K562 (cell line): ENCODE measurements around the gene IGLON5. TPM values are rescaled to one million over a fixed set of nuclear protein-coding genes. Genes with fewer than 3 reads are reported as not detected.
A peak's percentile ranks its signal among the peaks of the same experiment; 100 is the strongest.

Experiments
- ATAC-seq: fragments of 200-7000 bp; cut with Tn5 transposase; 3 replicates; pipeline ENCODE4 v1.9.1; 2020; ENCODE audit warnings: moderate library complexity
- BruUV-seq: library from RNA; stranded (reverse); fragments of 400-500 nt; replicated peaks from 2 replicates; lab custom pipeline; 2021; lab: Mats Ljungman, UMichigan
- CTCF ChIA-PET: fragments of 300-600 bp; formaldehyde crosslinking; extraction: SDS; loops from one replicate; lab custom pipeline; 2021; ENCODE audit warnings: low intra/inter-chr PET ratio; lab: Yijun Ruan, JAX
- POLR2A ChIA-PET: fragments of 300-600, 350-650 bp; sonication (Branson Sonifier 250); formaldehyde crosslinking; extraction: SDS; loops from one replicate; lab custom pipeline; 2021; ENCODE audit warnings: antibody characterized with exemption, inconsistent platforms; lab: Yijun Ruan, JAX
- DNase-seq, 4 experiments: peaks; one replicate each; pipeline versions ENCODE4 v3.0.0 to v3.0.0-alpha.2; 2011 to 2018; ENCODE audit warnings: low spot score in 3 of 4, mixed read lengths in 3 of 4; ENCODE audit errors: extremely low read depth in 1 of 4
- FAIRE-seq: peaks from 2 replicates; lab custom pipeline; 2011; peaks lifted over from hg19 to GRCh38; lab: Jason Lieb, UNC
- H2AFZ ChIP-seq: 2 replicates; pipeline ENCODE4 v1.6.0; 2011; ENCODE audit warnings: low read depth, low read length, control low read depth, inconsistent platforms
- H3K27ac ChIP-seq: fragments of 200-600 bp; 3 replicates; pipeline ENCODE4 v1.8.0; 2011; ENCODE audit warnings: low read depth, mild to moderate bottlenecking, control low read depth, inconsistent platforms, low read length, moderate library complexity, mixed read lengths; ENCODE audit errors: extremely low read depth
- H3K27me3 ChIP-seq, 2 experiments: fragments of 300-600 bp in 1 of 2; 2 replicates in 1 of 2; 3 replicates in 1 of 2; pipeline versions ENCODE4 v1.6.0 to v1.8.0; 2011; ENCODE audit warnings: inconsistent platforms in 2 of 2, low read length in 2 of 2, mild to moderate bottlenecking in 1 of 2, mixed read lengths in 1 of 2, moderate library complexity in 1 of 2; ENCODE audit not compliant: control insufficient read depth in 2 of 2, insufficient read depth in 2 of 2
- H3K36me3 ChIP-seq: fragments of 300-600 bp; 3 replicates; pipeline ENCODE4 v1.8.0; 2011; ENCODE audit warnings: mild to moderate bottlenecking, low read length, inconsistent platforms; ENCODE audit not compliant: control insufficient read depth, insufficient read depth
- H3K4me1 ChIP-seq, 2 experiments: fragments of 200-600 bp in 1 of 2; replicated peaks in 1 of 2; 2 replicates in 1 of 2; 3 replicates in 1 of 2; pipeline versions ENCODE4 v1.5.1 to v1.8.0; 2011; ENCODE audit warnings: inconsistent platforms in 2 of 2, low read length in 2 of 2, mild to moderate bottlenecking in 1 of 2, mixed read lengths in 1 of 2, moderate library complexity in 1 of 2; ENCODE audit not compliant: control insufficient read depth in 2 of 2, insufficient read depth in 2 of 2
- H3K4me2 ChIP-seq: 2 replicates; pipeline ENCODE4 v1.6.1; 2011; ENCODE audit warnings: low read length, control low read depth, inconsistent platforms, mixed read lengths; ENCODE audit not compliant: insufficient read depth
- H3K4me3 ChIP-seq: fragments of 200-600 bp; sonication (generic), shearing (Covaris generic); 2 replicates; pipeline ENCODE4 v1.5.1; 2016; ENCODE audit warnings: control low read depth, inconsistent platforms
- H3K79me2 ChIP-seq: fragments of 200-600 bp; 3 replicates; pipeline ENCODE4 v1.8.0; 2011; ENCODE audit warnings: low read length, inconsistent platforms; ENCODE audit not compliant: control insufficient read depth, insufficient read depth
- H3K9ac ChIP-seq, 2 experiments: 2 replicates each; pipeline versions ENCODE4 v1.6.0 to v1.6.1; 2011; ENCODE audit warnings: low read depth in 2 of 2, low read length in 2 of 2, control low read depth in 1 of 2, inconsistent platforms in 1 of 2, mild to moderate bottlenecking in 1 of 2, mixed read lengths in 1 of 2; ENCODE audit not compliant: insufficient read depth in 1 of 2
- H3K9me1 ChIP-seq: one replicate; pipeline ENCODE4 v1.6.0; 2011; ENCODE audit warnings: inconsistent platforms, mild to moderate bottlenecking, low read length, moderate library complexity; ENCODE audit not compliant: control insufficient read depth, insufficient read depth
- H3K9me3 ChIP-seq: replicated peaks from 2 replicates; pipeline ENCODE4 v1.5.1; 2011; ENCODE audit warnings: low read depth, low read length, inconsistent platforms; ENCODE audit not compliant: control insufficient read depth, insufficient read depth
- H4K20me1 ChIP-seq: replicated peaks from 2 replicates; pipeline ENCODE4 v1.6.1; 2011; ENCODE audit warnings: low read length, inconsistent platforms, mixed read lengths; ENCODE audit not compliant: control insufficient read depth, insufficient read depth
- ZMIZ1 ChIP-seq, 2 experiments: fragments of 150-350 bp in 1 of 2; IDR thresholded peaks; 2 replicates each; pipeline ENCODE4 v1.6.1; 2012 to 2016; ENCODE audit warnings: low read depth in 2 of 2, low read length in 2 of 2, mild to moderate bottlenecking in 1 of 2, moderate library complexity in 1 of 2
- WGBS: fragments of 100-300 bp; shearing (Covaris generic); methylation state at CpG from one replicate; pipeline ENCODE4 v1.1.6; 2016; ENCODE audit warnings: low coverage, mixed read lengths; ENCODE audit not compliant: insufficient coverage; ENCODE audit errors: missing lambda C conversion rate; 5-methylcytosine and 5-hydroxymethylcytosine counted together
- in situ Hi-C: fragments of 300-500 bp; cut with MboI; formaldehyde crosslinking; loops from 4 replicates; pipeline ENCODE4 v1.15.0; 2018; ENCODE audit warnings: inconsistent platforms, mixed read lengths
- intact Hi-C: fragments of 100-400 bp; cut with micrococcal nuclease; formaldehyde crosslinking; loops from 2 replicates; pipeline ENCODE4 v1.14.2; 2022
- polyA plus RNA-seq, 8 experiments: library from polyadenylated mRNA; depleted of rRNA in 4 of 8; stranded (reverse) in 5 of 8; unstranded in 3 of 8; fragments of >200 nt; fragmentation: Nextera tagmentation in 2 of 8; fragmentation: Illumina TruSeq in 1 of 8; extraction: Ambion mirVana in 2 of 8; extraction: Trizol in 1 of 8; gene quantifications; 2 replicates each; pipeline versions ENCODE4 v1.2.1 to v1.2.3, GENCODE V29; 2011 to 2014; ENCODE audit warnings: inconsistent platforms in 1 of 8, missing spikeins in 1 of 8
- total RNA-seq, 7 experiments: library from RNA; depleted of rRNA in 6 of 7; stranded (reverse); fragments of >200 nt in 6 of 7; fragmentation: Illumina TruSeq in 2 of 7; extraction: Trizol in 2 of 7; gene quantifications; 2 replicates each; pipeline versions ENCODE4 v1.2.1 to v1.2.3, GENCODE V29; 2011 to 2021; ENCODE audit warnings: low replicate concordance in 1 of 7

Gene IGLON5
- total and polyA plus RNA-seq, 9 of the 15 experiments (the other 6 are each of a cell fraction or from before 2014, with no cell fraction given) = 0.03 to 0.22 (median 0.14) TPM; not detected in 2

GRCh38 chr19:51356159-51356801 is 44.8 kb downstream of the IGLON5 start:
- no peak for ATAC-seq
- Histone ChIP-seq H3K9me3 (no peaks in the 10 kb centered on the region), H3K27ac (no peak overlapping the region), H3K4me2 (no peak overlapping the region), H3K4me1 (peaks cover 12 to 22% of the 10 kb centered on the region in 2 experiments; a peak in 4 of 5 replicates), H3K9me1 (peaks cover under 1% of the 10 kb centered on the region), H3K36me3 (peaks cover 29% of the 10 kb centered on the region; the same call in 2 of the 3 replicates), H3K27me3 (no peaks in the 10 kb centered on the region), H4K20me1 (0 out of 2 replicates have a peak, but pooled peaks cover 4% of the 10 kb centered on the region), H3K9ac (peak overlapping the region in 1 of 2 experiments; percentile 0; a peak in 1 of 4 replicates), H3K4me3 (no peak overlapping the region), H2AFZ (no peak overlapping the region), H3K79me2 (peaks cover 13% of the 10 kb centered on the region)
- intact Hi-C loops (no loop called here), in situ Hi-C loops (no loop called here)
- no peak for DNase-seq
- no TSS peak for BruUV-seq
- FAIRE-seq = peak; percentile 11
- ChIA-PET CTCF (no interaction called here), POLR2A (interaction anchor here (1.1 to 1.6 kb wide), 3 partner anchors 9 to 34 kb away, joined by 5 to 7 read pairs (median 5); partner anchors contain the start of genes C19orf84 and ETFB)
- 92% methylated on average over 8 of the region's 10 CpGs for WGBS
- no peak for TF ChIP-seq ZMIZ1 (IDR thresholded peaks at IDR 0.05; ENCODE audit: low read depth in 2 of 2, low read length in 2 of 2)
